GM12878 (cell line): ENCODE results near the gene SUB1. TPM values are rescaled to one million over a fixed set of nuclear protein-coding genes. Genes with fewer than 3 reads are reported as not detected.

Experiments used
- ATAC-seq: fragments of 200-7000 bp; cut with Tn5 transposase; 3 replicates; pipeline ENCODE4 v1.9.1; 2020; ENCODE audit warnings: mild to moderate bottlenecking, moderate library complexity
- BruUV-seq: library from RNA; stranded (reverse); fragments of 400-500 nt; replicated peaks from 2 replicates; lab custom pipeline; 2021; lab: Mats Ljungman, UMichigan
- CTCF ChIA-PET: fragments of 300-600 bp; sonication (Branson Sonifier 250); formaldehyde crosslinking; extraction: SDS; loops from one replicate; lab custom pipeline; 2021; ENCODE audit warnings: inconsistent platforms; lab: Yijun Ruan, JAX
- POLR2A ChIA-PET: fragments of 350-600 bp; formaldehyde crosslinking; extraction: SDS; loops from one replicate; lab custom pipeline; 2021; ENCODE audit warnings: inconsistent platforms; lab: Charles Lee
- RAD21 ChIA-PET: fragments of 300-600 bp; sonication (Branson Sonifier 250); formaldehyde crosslinking; loops from one replicate; lab custom pipeline; 2023; ENCODE audit warnings: antibody characterized with exemption; ENCODE audit not compliant: unreplicated experiment; lab: Charles Lee
- SMC1A ChIA-PET: fragments of 300-600 bp; sonication (Branson Sonifier 250); formaldehyde crosslinking; loops from one replicate; lab custom pipeline; 2023; ENCODE audit not compliant: unreplicated experiment, uncharacterized antibody; lab: Charles Lee
- DNase-seq: peaks from one replicate; pipeline ENCODE4 v3.0.0-alpha.2; 2011; ENCODE audit warnings: low read depth, low spot score
- FAIRE-seq: peaks from 3 replicates; lab custom pipeline; 2011; peaks lifted over from hg19 to GRCh38; lab: Jason Lieb, UNC
- H2AFZ ChIP-seq: 2 replicates; pipeline ENCODE4 v1.6.0; 2011; ENCODE audit warnings: low read depth, low read length, control low read depth; ENCODE audit not compliant: control insufficient read depth
- H3K27ac ChIP-seq: 2 replicates; pipeline ENCODE4 v1.5.1; 2011; ENCODE audit warnings: control low read depth; ENCODE audit not compliant: control insufficient read depth, insufficient read depth
- H3K27me3 ChIP-seq, 2 experiments: replicated peaks in 1 of 2; 2 replicates each; pipeline versions ENCODE4 v1.6.0 to v1.6.1; 2011; ENCODE audit warnings: low read length in 1 of 2; ENCODE audit not compliant: control insufficient read depth in 2 of 2, insufficient read depth in 2 of 2
- H3K36me3 ChIP-seq, 2 experiments: 2 replicates each; pipeline ENCODE4 v1.5.1; 2011; ENCODE audit warnings: low read length in 1 of 2; ENCODE audit not compliant: control insufficient read depth in 2 of 2, insufficient read depth in 2 of 2
- H3K4me1 ChIP-seq: 2 replicates; pipeline ENCODE4 v1.6.1; 2011; ENCODE audit warnings: mild to moderate bottlenecking, low read length, moderate library complexity, mixed read lengths; ENCODE audit not compliant: control insufficient read depth, insufficient read depth
- H3K4me2 ChIP-seq: 2 replicates; pipeline ENCODE4 v1.6.0; 2011; ENCODE audit warnings: control low read depth; ENCODE audit not compliant: control insufficient read depth, insufficient read depth
- H3K4me3 ChIP-seq: fragments of 200-600 bp; sonication (generic); 2 replicates; pipeline ENCODE4 v1.5.1; 2016
- H3K79me2 ChIP-seq: 2 replicates; pipeline ENCODE4 v1.6.0; 2011; ENCODE audit warnings: low read length; ENCODE audit not compliant: control insufficient read depth, insufficient read depth
- H3K9ac ChIP-seq: 2 replicates; pipeline ENCODE4 v1.8.0; 2011; ENCODE audit warnings: low read length, control low read depth, mixed read lengths; ENCODE audit not compliant: control insufficient read depth, insufficient read depth
- H3K9me3 ChIP-seq: replicated peaks from 3 replicates; pipeline ENCODE4 v1.5.1; 2011; ENCODE audit warnings: mild to moderate bottlenecking, low read length; ENCODE audit not compliant: control insufficient read depth, insufficient read depth
- H4K20me1 ChIP-seq: 2 replicates; pipeline ENCODE4 v1.6.0; 2011; ENCODE audit not compliant: control insufficient read depth, insufficient read depth
- ATF7 ChIP-seq: fragments of 450-650 bp; IDR thresholded peaks from 2 replicates; pipeline ENCODE4 v1.6.1; 2016; ENCODE audit warnings: low read depth, mild to moderate bottlenecking
- CBX5 ChIP-seq: sonication (generic); IDR thresholded peaks from 2 replicates; pipeline ENCODE4 v1.6.1; 2016; ENCODE audit warnings: low read depth, moderate library complexity, mild to moderate bottlenecking, inconsistent platforms
- CEBPB ChIP-seq, 2 experiments: fragments of 150-350 bp in 1 of 2; IDR thresholded peaks; 2 replicates each; pipeline ENCODE4 v1.6.1; 2012 to 2014; ENCODE audit warnings: low read depth in 2 of 2, low read length in 2 of 2, borderline replicate concordance in 1 of 2, inconsistent platforms in 1 of 2
- CHD2 ChIP-seq: IDR thresholded peaks from 2 replicates; pipeline ENCODE4 v1.6.1; 2011; ENCODE audit warnings: low read depth, low read length, improper control_type of control experiment, borderline replicate concordance
- EED ChIP-seq: sonication (generic); IDR thresholded peaks from 2 replicates; pipeline ENCODE4 v1.6.1; 2016; ENCODE audit warnings: antibody characterized with exemption, low read depth
- RFX5 ChIP-seq: IDR thresholded peaks from 2 replicates; pipeline ENCODE4 v1.6.1; 2011; ENCODE audit warnings: low read depth, low read length, improper control_type of control experiment
- SMAD5 ChIP-seq: IDR thresholded peaks from 2 replicates; pipeline ENCODE4 v1.6.1; 2016; ENCODE audit warnings: antibody characterized with exemption, low read depth
- YBX1 ChIP-seq: fragments of 450-650 bp; IDR thresholded peaks from 2 replicates; pipeline ENCODE4 v1.6.1; 2016; ENCODE audit warnings: antibody characterized with exemption
- ZNF274 ChIP-seq: IDR thresholded peaks from one replicate; pipeline ENCODE4 v1.8.0; 2011; ENCODE audit not compliant: insufficient read length, insufficient read depth
- ZNF622 ChIP-seq: fragments of 450-650 bp; IDR thresholded peaks from 2 replicates; pipeline ENCODE4 v1.6.1; 2017; ENCODE audit warnings: mild to moderate bottlenecking, inconsistent platforms
- WGBS: methylation state at CpG from one replicate; pipeline ENCODE4 v1.1.6; 2016; ENCODE audit warnings: low lambda C conversion rate; ENCODE audit not compliant: insufficient replicate concordance, insufficient coverage; ENCODE audit errors: missing lambda C conversion rate; 5-methylcytosine and 5-hydroxymethylcytosine counted together
- in situ Hi-C: fragments of 300-500 bp; cut with MboI; formaldehyde crosslinking; loops from 9 replicates; pipeline ENCODE4 v1.14.3; 2018; ENCODE audit warnings: mixed read lengths
- intact Hi-C: fragments of 100-400 bp; cut with micrococcal nuclease; formaldehyde crosslinking; loops from one replicate; pipeline ENCODE4 v1.14.2; 2022; ENCODE audit not compliant: unreplicated experiment
- polyA plus RNA-seq, 11 experiments: library from polyadenylated mRNA; depleted of rRNA in 4 of 11; unstranded in 6 of 11; stranded (reverse) in 5 of 11; fragments of >200 nt; fragmentation: Nextera tagmentation in 4 of 11; fragmentation: Illumina TruSeq in 1 of 11; extraction: Ambion mirVana in 4 of 11; extraction: Trizol in 1 of 11; gene quantifications; 1 replicate in 1 of 11; 2 replicates in 10 of 11; pipeline versions ENCODE4 v1.2.1 to v1.2.3, GENCODE V29; 2011 to 2016; ENCODE audit warnings: inconsistent platforms in 2 of 11, missing spikeins in 2 of 11, low read depth in 1 of 11
- total RNA-seq, 4 experiments: library from RNA; depleted of rRNA in 3 of 4; stranded (reverse); fragments of >200 nt in 3 of 4; fragmentation: Illumina TruSeq in 1 of 4; extraction: Trizol in 1 of 4; gene quantifications; 2 replicates each; pipeline versions ENCODE4 v1.2.1 to v1.2.3, GENCODE V29; 2013 to 2021
- TF ChIP-seq, protein P1 (sequence below): fragments of 450-650 bp; IDR thresholded peaks from 2 replicates; pipeline ENCODE4 v1.6.1; 2017; ENCODE audit warnings: mild to moderate bottlenecking, moderate library complexity
- TF ChIP-seq, protein P2 (sequence below): fragments of 450-650 bp; IDR thresholded peaks from 2 replicates; pipeline ENCODE4 v1.6.1; 2017; ENCODE audit warnings: mild to moderate bottlenecking, low read depth, inconsistent platforms; ENCODE audit not compliant: poor library complexity, severe bottlenecking
- TF ChIP-seq, protein P3 (sequence below): fragments of 450-650 bp; IDR thresholded peaks from 2 replicates; pipeline ENCODE4 v1.6.1; 2017; ENCODE audit warnings: antibody characterized with exemption, mild to moderate bottlenecking, moderate library complexity

Gene SUB1
- total and polyA plus RNA-seq, 10 of the 15 experiments (the other 5 are each of a cell fraction or from before 2014, with no cell fraction given) = 468 to 2,785 (median 1,145) TPM

DNA sequence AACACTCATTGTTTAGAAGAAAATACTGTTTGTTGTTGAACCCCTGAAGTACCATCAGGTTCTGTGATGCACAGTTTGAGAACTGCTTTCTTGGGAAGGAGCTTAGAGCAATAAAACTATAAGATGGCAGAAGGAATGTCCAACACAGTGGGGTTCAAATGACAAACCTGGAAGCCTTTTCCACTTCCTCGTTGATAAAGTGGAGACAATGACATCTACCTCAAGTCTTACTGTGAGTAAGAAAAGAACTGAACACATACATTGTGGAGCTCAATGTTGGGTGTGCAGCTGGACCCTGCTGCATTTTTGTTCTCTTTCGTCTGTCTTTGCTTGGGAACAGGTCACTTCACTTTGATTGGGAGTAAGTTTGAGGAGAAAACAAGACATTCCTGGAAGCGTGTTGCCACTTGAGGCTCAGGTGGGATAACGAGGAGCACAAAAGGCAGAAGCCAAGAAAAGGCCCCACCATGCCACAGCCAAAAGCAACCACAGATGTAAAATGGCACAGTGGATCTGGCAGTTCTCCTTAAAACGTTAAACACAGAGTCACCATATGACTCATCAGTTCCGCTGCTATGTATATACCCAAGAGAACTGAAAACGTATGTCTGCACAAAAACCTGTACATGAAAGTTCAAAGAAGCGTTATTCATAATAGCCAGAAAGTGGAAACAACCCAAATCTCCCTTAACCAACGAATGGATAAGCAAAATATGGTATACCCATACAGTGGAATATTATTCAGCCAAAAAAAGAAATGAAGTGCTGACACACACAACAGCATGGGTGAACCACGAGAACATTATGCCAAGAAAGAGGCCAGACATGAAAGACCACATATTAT lies 42.9 kb upstream of the SUB1 start:
- peak overlapping the region; percentile 12; the same call in 1 of the 2 replicates for H3K4me3 ChIP-seq
- WGBS = under 1% methylated on average over 10 of the region's 10 CpGs
- no peaks in the 10 kb centered on the region for H3K36me3 ChIP-seq
- H4K20me1 ChIP-seq = no peaks in the 10 kb centered on the region
- peak; percentile 69 for ATAC-seq
- H2AFZ ChIP-seq = no peak overlapping the region
- peaks cover 2% of the 10 kb centered on the region; the same call in 1 of the 3 replicates for H3K9me3 ChIP-seq
- TSS peak; percentile 96 for BruUV-seq
- peak overlapping the region; percentile 96 for H3K27ac ChIP-seq
- SMC1A ChIA-PET = interaction anchor here (0.9 to 21.0 kb wide), 6 partner anchors 11 to 391 kb away, joined by 3 to 505 read pairs (median 11); partner anchors contain the start of gene SUB1
- intact Hi-C loops = loop anchor here (1.0 kb wide), 2 partner anchors 31 to 43 kb away; partner anchors contain the start of gene SUB1
- FAIRE-seq = peak; percentile 85
- DNase-seq = peak; percentile 97
- peak overlapping the region; percentile 76 for H3K4me2 ChIP-seq
- POLR2A ChIA-PET = interaction anchor here (0.8 to 1.9 kb wide), 6 partner anchors 29 to 262 kb away, joined by 3 to 8 read pairs (median 5); no protein-coding TSS in a partner anchor
- no peaks in the 10 kb centered on the region for H3K27me3 ChIP-seq
- RAD21 ChIA-PET = interaction anchor here (0.7 to 13.0 kb wide), 7 partner anchors 9 to 52 kb away, joined by 3 to 355 read pairs (median 9); partner anchors contain the start of gene SUB1
- in situ Hi-C loops = no loop called here
- H3K9ac ChIP-seq = peak overlapping the region; percentile 52
- CTCF ChIA-PET = interaction anchor here (0.7 to 5.8 kb wide), 8 partner anchors 11 to 53 kb away, joined by 3 to 44 read pairs (median 4); partner anchors contain the start of gene SUB1
- peaks cover 1% of the 10 kb centered on the region for H3K79me2 ChIP-seq
- H3K4me1 ChIP-seq = peaks cover 55% of the 10 kb centered on the region
- no peak for TF ChIP-seq ZNF274
- TF ChIP-seq ZNF622 = no peak
- TF ChIP-seq YBX1 = no peak
- peak; percentile 93 for TF ChIP-seq ATF7
- TF ChIP-seq CBX5 = peak; percentile 99
- TF ChIP-seq CEBPB (IDR thresholded peaks at IDR 0.05; ENCODE audit: borderline replicate concordance in 1 of 2, low read depth in 2 of 2, low read length in 2 of 2) = peak in 1 of 2 experiments; percentile 74; a peak in 2 of 4 replicates
- TF ChIP-seq, protein P1, sequence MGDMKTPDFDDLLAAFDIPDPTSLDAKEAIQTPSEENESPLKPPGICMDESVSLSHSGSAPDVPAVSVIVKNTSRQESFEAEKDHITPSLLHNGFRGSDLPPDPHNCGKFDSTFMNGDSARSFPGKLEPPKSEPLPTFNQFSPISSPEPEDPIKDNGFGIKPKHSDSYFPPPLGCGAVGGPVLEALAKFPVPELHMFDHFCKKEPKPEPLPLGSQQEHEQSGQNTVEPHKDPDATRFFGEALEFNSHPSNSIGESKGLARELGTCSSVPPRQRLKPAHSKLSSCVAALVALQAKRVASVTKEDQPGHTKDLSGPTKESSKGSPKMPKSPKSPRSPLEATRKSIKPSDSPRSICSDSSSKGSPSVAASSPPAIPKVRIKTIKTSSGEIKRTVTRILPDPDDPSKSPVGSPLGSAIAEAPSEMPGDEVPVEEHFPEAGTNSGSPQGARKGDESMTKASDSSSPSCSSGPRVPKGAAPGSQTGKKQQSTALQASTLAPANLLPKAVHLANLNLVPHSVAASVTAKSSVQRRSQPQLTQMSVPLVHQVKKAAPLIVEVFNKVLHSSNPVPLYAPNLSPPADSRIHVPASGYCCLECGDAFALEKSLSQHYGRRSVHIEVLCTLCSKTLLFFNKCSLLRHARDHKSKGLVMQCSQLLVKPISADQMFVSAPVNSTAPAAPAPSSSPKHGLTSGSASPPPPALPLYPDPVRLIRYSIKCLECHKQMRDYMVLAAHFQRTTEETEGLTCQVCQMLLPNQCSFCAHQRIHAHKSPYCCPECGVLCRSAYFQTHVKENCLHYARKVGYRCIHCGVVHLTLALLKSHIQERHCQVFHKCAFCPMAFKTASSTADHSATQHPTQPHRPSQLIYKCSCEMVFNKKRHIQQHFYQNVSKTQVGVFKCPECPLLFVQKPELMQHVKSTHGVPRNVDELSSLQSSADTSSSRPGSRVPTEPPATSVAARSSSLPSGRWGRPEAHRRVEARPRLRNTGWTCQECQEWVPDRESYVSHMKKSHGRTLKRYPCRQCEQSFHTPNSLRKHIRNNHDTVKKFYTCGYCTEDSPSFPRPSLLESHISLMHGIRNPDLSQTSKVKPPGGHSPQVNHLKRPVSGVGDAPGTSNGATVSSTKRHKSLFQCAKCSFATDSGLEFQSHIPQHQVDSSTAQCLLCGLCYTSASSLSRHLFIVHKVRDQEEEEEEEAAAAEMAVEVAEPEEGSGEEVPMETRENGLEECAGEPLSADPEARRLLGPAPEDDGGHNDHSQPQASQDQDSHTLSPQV = peak; percentile 55; the same call in 1 of the 2 replicates
- TF ChIP-seq RFX5 = no peak
- peak; percentile 97 for TF ChIP-seq EED
- no peak for TF ChIP-seq SMAD5
- TF ChIP-seq, protein P2, sequence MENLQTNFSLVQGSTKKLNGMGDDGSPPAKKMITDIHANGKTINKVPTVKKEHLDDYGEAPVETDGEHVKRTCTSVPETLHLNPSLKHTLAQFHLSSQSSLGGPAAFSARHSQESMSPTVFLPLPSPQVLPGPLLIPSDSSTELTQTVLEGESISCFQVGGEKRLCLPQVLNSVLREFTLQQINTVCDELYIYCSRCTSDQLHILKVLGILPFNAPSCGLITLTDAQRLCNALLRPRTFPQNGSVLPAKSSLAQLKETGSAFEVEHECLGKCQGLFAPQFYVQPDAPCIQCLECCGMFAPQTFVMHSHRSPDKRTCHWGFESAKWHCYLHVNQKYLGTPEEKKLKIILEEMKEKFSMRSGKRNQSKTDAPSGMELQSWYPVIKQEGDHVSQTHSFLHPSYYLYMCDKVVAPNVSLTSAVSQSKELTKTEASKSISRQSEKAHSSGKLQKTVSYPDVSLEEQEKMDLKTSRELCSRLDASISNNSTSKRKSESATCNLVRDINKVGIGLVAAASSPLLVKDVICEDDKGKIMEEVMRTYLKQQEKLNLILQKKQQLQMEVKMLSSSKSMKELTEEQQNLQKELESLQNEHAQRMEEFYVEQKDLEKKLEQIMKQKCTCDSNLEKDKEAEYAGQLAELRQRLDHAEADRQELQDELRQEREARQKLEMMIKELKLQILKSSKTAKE = peak; percentile 93
- TF ChIP-seq, protein P3, sequence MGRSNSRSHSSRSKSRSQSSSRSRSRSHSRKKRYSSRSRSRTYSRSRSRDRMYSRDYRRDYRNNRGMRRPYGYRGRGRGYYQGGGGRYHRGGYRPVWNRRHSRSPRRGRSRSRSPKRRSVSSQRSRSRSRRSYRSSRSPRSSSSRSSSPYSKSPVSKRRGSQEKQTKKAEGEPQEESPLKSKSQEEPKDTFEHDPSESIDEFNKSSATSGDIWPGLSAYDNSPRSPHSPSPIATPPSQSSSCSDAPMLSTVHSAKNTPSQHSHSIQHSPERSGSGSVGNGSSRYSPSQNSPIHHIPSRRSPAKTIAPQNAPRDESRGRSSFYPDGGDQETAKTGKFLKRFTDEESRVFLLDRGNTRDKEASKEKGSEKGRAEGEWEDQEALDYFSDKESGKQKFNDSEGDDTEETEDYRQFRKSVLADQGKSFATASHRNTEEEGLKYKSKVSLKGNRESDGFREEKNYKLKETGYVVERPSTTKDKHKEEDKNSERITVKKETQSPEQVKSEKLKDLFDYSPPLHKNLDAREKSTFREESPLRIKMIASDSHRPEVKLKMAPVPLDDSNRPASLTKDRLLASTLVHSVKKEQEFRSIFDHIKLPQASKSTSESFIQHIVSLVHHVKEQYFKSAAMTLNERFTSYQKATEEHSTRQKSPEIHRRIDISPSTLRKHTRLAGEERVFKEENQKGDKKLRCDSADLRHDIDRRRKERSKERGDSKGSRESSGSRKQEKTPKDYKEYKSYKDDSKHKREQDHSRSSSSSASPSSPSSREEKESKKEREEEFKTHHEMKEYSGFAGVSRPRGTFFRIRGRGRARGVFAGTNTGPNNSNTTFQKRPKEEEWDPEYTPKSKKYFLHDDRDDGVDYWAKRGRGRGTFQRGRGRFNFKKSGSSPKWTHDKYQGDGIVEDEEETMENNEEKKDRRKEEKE = no peak
- TF ChIP-seq CHD2 = peak; percentile 70; the same call in 1 of the 2 replicates
